Uterus (tissue), 2 donors: ENCODE data around the gene OPN1MW2.
"Not testable (repeated sequence)": the region's sequence is repeated elsewhere in the genome, so short reads cannot be mapped to it uniquely, and the experiment has no call there.

Experiments
- CTCF ChIP-seq, 4 experiments: fragments of 200-600 bp in 2 of 4; fragments of 450-650 bp in 2 of 4; sonication (generic) in 2 of 4; IDR thresholded peaks; one replicate each; pipeline ENCODE4 v1.5.1; 2016 to 2019; ENCODE audit warnings: antibody characterized with exemption in 4 of 4, mild to moderate bottlenecking in 2 of 4, moderate library complexity in 1 of 4
- POLR2A ChIP-seq, 2 donors: fragments of 450-650 bp; IDR thresholded peaks; one replicate each; pipeline ENCODE4 v1.6.1; 2016; ENCODE audit warnings: antibody characterized with exemption in 2 of 2, mild to moderate bottlenecking in 1 of 2, moderate library complexity in 1 of 2

GRCh38 chrX:154219456-154219855, at the start of gene OPN1MW2:
- not testable (repeated sequence) for TF ChIP-seq CTCF, POLR2A (IDR thresholded peaks at IDR 0.05)
